Upper lobe of left lung (tissue), 6 donors: ENCODE data around the gene LEAP2. TPM values are rescaled to one million over a fixed set of nuclear protein-coding genes. Genes with fewer than 3 reads are reported as not detected.

ENCODE experiments used
- ATAC-seq, 2 donors: fragments of 200-7000 bp; cut with Tn5 transposase; one replicate each; pipeline ENCODE4 v1.9.1; 2022; ENCODE audit warnings: mild to moderate bottlenecking in 2 of 2, moderate library complexity in 2 of 2; ENCODE audit not compliant: low FRiP score in 2 of 2
- DNase-seq, 2 donors: peaks; one replicate each; pipeline ENCODE4 v3.0.0-alpha.2; 2019 to 2020
- H3K27ac ChIP-seq, 4 donors: fragments of 200-600 bp; sonication (generic); one replicate each; pipeline ENCODE4 v1.5.1; 2016 to 2019
- H3K27me3 ChIP-seq, 4 donors: fragments of 200-600 bp; sonication (generic); one replicate each; pipeline ENCODE4 v1.5.1; 2017 to 2019
- H3K36me3 ChIP-seq, 4 donors: fragments of 200-600 bp; sonication (generic); one replicate each; pipeline ENCODE4 v1.5.1; 2016 to 2019
- H3K4me1 ChIP-seq, 4 donors: fragments of 200-600 bp; sonication (generic); one replicate each; pipeline ENCODE4 v1.5.1; 2018 to 2019
- H3K4me3 ChIP-seq, 4 donors: fragments of 200-600 bp; sonication (generic); one replicate each; pipeline ENCODE4 v1.5.1; 2017 to 2019; ENCODE audit warnings: mild to moderate bottlenecking in 2 of 4, moderate library complexity in 1 of 4
- H3K9me3 ChIP-seq, 4 donors: fragments of 200-600 bp; sonication (generic); one replicate each; pipeline ENCODE4 v1.5.1; 2018 to 2019
- EP300 ChIP-seq, 4 donors: sonication (generic); formaldehyde crosslinking; IDR thresholded peaks; one replicate each; pipeline ENCODE4 v1.5.1; 2017; ENCODE audit warnings: antibody characterized with exemption in 4 of 4, control low read depth in 2 of 4
- POLR2A ChIP-seq, 4 donors: fragments of 450-650 bp; IDR thresholded peaks; one replicate each; pipeline ENCODE4 v1.5.1; 2016 to 2017; ENCODE audit warnings: antibody characterized with exemption in 4 of 4, mild to moderate bottlenecking in 2 of 4
- POLR2AphosphoS5 ChIP-seq, 2 donors: sonication (generic); formaldehyde crosslinking; IDR thresholded peaks; one replicate each; pipeline ENCODE4 v1.5.1; 2017; ENCODE audit warnings: antibody characterized with exemption in 2 of 2
- WGBS, 2 donors: methylation state at CpG; one replicate each; pipeline ENCODE4 v1.1.5; 2017 to 2018; 5-methylcytosine and 5-hydroxymethylcytosine counted together
- total RNA-seq, 6 donors: library from RNA; depleted of rRNA in 4 of 6; stranded (reverse); fragments of >200 nt in 4 of 6; gene quantifications; one replicate each; pipeline versions ENCODE4 v1.1.0 to v1.2.1, GENCODE V29; 2016 to 2021
- TF ChIP-seq, protein P1 (sequence below), 6 experiments: fragments of 450-650 bp in 4 of 6; fragments of 200-600 bp in 2 of 6; sonication (generic) in 2 of 6; IDR thresholded peaks; one replicate each; pipeline ENCODE4 v1.5.1; 2016 to 2019; ENCODE audit warnings: antibody characterized with exemption in 6 of 6
- donor health status: DM: no; HTN: no; CAD: no; lungs with moderate emphysema.
- donor health status: DM: no; HTN: yes; CAD: no; lungs with severe emphysema.

LEAP2 gene
- total RNA-seq, 6 donors from 2014 or later: 0.61 to 2.2 (median 0.89) TPM

DNA sequence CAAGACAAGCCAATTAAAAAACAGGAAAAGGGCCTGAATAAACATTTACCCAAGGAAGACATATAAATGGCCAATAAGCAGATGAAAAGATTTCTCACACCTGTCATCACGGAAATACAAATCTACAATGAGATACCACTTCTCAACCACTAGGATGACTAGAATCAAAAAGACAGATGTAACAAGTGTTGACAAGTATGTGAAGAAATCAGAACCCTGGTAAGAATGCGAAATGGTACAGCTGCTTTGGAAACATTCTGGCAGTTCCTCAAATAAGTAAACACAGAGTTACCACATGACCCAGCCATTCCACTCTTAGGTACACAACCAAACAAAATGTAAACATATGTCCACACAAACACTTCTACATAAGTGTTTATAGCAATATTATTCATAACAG lies 32.5 kb downstream of the LEAP2 start:
- peaks cover 6 to 10% (median 7%) of the 10 kb centered on the region in 4 donors for H3K4me1 ChIP-seq
- peaks cover 0 to 35% (median 9%) of the 10 kb centered on the region in 4 donors for H3K36me3 ChIP-seq
- DNase-seq (no peak), ATAC-seq (peak in 1 of 2 donors; percentile 47)
- WGBS, 2 donors: 20 to 29% methylated on average over 2 of the region's 2 CpGs
- H3K27me3 ChIP-seq: no peaks in the 10 kb centered on the region
- no peaks in the 10 kb centered on the region for H3K9me3 ChIP-seq
- H3K27ac ChIP-seq: peak overlapping the region in 1 of 4 donors; percentile 61
- H3K4me3 ChIP-seq: no peak overlapping the region
- TF ChIP-seq EP300 (IDR thresholded peaks at IDR 0.05) (no peak), POLR2A (IDR thresholded peaks at IDR 0.05) (no peak), POLR2AphosphoS5 (IDR thresholded peaks at IDR 0.05) (no peak)
- TF ChIP-seq, protein P1, sequence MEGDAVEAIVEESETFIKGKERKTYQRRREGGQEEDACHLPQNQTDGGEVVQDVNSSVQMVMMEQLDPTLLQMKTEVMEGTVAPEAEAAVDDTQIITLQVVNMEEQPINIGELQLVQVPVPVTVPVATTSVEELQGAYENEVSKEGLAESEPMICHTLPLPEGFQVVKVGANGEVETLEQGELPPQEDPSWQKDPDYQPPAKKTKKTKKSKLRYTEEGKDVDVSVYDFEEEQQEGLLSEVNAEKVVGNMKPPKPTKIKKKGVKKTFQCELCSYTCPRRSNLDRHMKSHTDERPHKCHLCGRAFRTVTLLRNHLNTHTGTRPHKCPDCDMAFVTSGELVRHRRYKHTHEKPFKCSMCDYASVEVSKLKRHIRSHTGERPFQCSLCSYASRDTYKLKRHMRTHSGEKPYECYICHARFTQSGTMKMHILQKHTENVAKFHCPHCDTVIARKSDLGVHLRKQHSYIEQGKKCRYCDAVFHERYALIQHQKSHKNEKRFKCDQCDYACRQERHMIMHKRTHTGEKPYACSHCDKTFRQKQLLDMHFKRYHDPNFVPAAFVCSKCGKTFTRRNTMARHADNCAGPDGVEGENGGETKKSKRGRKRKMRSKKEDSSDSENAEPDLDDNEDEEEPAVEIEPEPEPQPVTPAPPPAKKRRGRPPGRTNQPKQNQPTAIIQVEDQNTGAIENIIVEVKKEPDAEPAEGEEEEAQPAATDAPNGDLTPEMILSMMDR (IDR thresholded peaks at IDR 0.05): peak in 3 of 6 experiments; percentile 14 to 34 (median 20)

DNA sequence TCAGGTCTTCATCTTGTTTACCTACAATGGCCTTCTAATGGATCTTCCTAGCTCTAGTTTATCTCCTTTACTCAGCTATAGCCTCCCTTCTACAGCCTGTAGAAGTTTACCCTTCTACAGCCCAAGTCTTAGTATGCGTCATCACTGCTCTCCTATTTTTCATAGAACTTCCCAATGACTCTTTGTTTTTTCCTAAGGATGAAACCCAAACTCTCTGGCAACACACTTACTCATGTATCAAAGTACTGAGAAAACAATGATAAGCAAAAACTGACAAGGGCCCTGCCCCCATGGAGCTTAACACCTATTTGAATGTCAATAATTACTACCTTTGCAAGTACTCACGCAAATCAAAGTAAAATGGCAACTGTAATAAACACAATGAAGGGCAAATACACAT lies 33.7 kb downstream of the LEAP2 start:
- Histone ChIP-seq H3K9me3 (no peaks in the 10 kb centered on the region), H3K4me3 (no peak overlapping the region), H3K27ac (peak overlapping the region in 1 of 4 donors; percentile 6), H3K27me3 (no peaks in the 10 kb centered on the region), H3K36me3 (peaks cover 0 to 33% (median 12%) of the 10 kb centered on the region in 4 donors), H3K4me1 (peaks cover 6 to 10% (median 7%) of the 10 kb centered on the region in 4 donors)
- TF ChIP-seq, protein P1 (IDR thresholded peaks at IDR 0.05): no peak
- TF ChIP-seq EP300 (IDR thresholded peaks at IDR 0.05) (no peak), POLR2A (IDR thresholded peaks at IDR 0.05) (no peak), POLR2AphosphoS5 (IDR thresholded peaks at IDR 0.05) (no peak)
- no peak for DNase-seq
- ATAC-seq: no peak
- WGBS, 2 donors: 96 to 100% methylated on average over 2 of the region's 2 CpGs

- peaks cover 6 to 10% (median 7%) of the 10 kb centered on the region in 4 donors for H3K4me1 ChIP-seq
- no peak overlapping the region for H3K27ac ChIP-seq
- TF ChIP-seq, protein P1 (IDR thresholded peaks at IDR 0.05): no peak
- TF ChIP-seq EP300 (IDR thresholded peaks at IDR 0.05): no peak
- TF ChIP-seq POLR2A (IDR thresholded peaks at IDR 0.05): no peak
- TF ChIP-seq POLR2AphosphoS5 (IDR thresholded peaks at IDR 0.05): no peak
- 94 to 100% methylated on average over 1 of the region's 1 CpG for WGBS, 2 donors
- DNase-seq: no peak
- H3K27me3 ChIP-seq: no peaks in the 10 kb centered on the region
- peaks cover 2 to 36% (median 21%) of the 10 kb centered on the region in 4 donors for H3K36me3 ChIP-seq
- no peaks in the 10 kb centered on the region for H3K9me3 ChIP-seq
- ATAC-seq: no peak
- H3K4me3 ChIP-seq: no peak overlapping the region
Measured at GRCh38 chr5:132909702-132910101, 36.2 kb downstream of the LEAP2 start.

DNA sequence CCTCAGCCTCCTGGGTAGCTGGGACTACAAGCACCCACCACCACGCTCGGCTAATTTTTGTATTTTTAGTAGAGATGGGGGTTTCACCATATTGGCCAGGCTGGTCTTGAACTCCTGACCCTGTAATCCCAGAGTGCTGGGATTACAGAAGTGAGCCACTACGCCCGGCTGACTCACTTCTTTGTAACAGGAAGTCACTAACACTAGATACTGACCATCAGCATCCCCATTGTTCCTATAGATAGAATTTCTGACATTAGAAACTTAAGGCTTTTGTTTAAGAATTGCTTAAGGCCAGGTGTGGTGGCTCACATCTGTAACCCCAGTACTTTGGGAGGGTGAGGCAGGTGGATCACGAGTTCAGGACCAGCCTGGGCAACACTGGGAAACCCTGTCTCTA lies 42.2 kb downstream of the LEAP2 start:
- DNase-seq: no peak
- TF ChIP-seq POLR2A (IDR thresholded peaks at IDR 0.05) (no peak), POLR2AphosphoS5 (IDR thresholded peaks at IDR 0.05) (no peak), EP300 (IDR thresholded peaks at IDR 0.05) (no peak)
- TF ChIP-seq, protein P1 (IDR thresholded peaks at IDR 0.05): no peak
- H3K36me3 ChIP-seq: peaks cover 2 to 50% (median 26%) of the 10 kb centered on the region in 4 donors
- H3K9me3 ChIP-seq: no peaks in the 10 kb centered on the region
- H3K27ac ChIP-seq: no peak overlapping the region
- no peaks in the 10 kb centered on the region for H3K4me1 ChIP-seq
- 72 to 86% methylated on average over 5 of the region's 5 CpGs for WGBS, 2 donors
- no peaks in the 10 kb centered on the region for H3K27me3 ChIP-seq
- no peak overlapping the region for H3K4me3 ChIP-seq
- no peak for ATAC-seq

- peaks cover 2 to 54% (median 26%) of the 10 kb centered on the region in 4 donors for H3K36me3 ChIP-seq
- TF ChIP-seq EP300 (IDR thresholded peaks at IDR 0.05): no peak
- TF ChIP-seq POLR2A (IDR thresholded peaks at IDR 0.05): no peak
- no peak for TF ChIP-seq POLR2AphosphoS5 (IDR thresholded peaks at IDR 0.05)
- TF ChIP-seq, protein P1 (IDR thresholded peaks at IDR 0.05): no peak
- H3K4me3 ChIP-seq: no peak overlapping the region
- DNase-seq: no peak
- H3K27me3 ChIP-seq: no peaks in the 10 kb centered on the region
- 91 to 93% methylated on average over 3 of the region's 3 CpGs for WGBS, 2 donors
- H3K4me1 ChIP-seq: no peaks in the 10 kb centered on the region
- no peak overlapping the region for H3K27ac ChIP-seq
- no peak for ATAC-seq
- H3K9me3 ChIP-seq: no peaks in the 10 kb centered on the region
Measured at GRCh38 chr5:132916086-132916485, 42.6 kb downstream of the LEAP2 start.
